ENCODE measurements around the gene C1QTNF8.

C1QTNF8 gene, protein sequence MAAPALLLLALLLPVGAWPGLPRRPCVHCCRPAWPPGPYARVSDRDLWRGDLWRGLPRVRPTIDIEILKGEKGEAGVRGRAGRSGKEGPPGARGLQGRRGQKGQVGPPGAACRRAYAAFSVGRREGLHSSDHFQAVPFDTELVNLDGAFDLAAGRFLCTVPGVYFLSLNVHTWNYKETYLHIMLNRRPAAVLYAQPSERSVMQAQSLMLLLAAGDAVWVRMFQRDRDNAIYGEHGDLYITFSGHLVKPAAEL

DNA sequence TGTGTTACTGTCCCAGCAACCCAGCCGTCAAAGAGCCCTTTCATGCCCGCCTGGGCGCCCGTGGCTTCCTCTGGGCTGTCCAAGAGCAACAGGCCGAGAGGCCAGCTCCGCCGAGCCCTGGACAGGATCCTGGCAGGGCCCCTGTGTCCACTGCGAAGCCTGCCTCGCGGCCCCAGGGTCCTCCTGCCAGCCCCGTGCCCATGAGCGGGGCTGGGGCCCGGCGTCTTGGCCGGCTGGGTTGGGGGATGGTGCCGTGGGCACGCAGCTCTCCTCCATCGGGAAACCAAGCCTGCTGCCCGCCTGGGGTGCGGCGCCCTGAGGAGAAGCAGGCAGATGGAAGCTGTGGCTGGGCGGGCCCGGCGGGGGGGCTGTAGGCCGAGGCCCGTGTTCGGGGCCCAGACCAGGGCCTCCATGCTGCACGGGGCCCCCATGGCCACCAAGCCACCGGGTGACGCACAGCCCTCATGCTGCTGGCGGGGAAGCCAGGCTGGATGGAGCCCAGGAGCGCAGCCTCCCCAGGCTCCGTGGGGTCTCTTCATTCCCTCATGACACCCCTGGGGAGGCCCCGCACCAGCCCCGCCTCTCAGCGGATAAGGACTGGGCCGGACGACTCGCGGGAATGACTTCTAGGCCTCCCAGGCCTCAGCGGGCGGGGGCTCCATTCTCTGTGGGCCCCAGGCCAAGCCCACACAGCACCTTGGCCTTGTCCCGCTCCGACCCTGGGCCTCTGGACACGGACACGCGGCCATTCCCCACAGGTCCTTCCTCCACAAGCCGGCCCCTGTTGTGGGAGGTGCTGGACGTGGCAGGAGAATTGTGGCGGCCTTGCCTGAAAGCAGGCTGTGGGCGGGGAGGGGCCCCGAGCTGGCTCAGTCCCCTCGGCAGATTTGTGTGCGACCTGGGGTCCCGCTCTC lies at the start of gene C1QTNF8:
TSS of gene C1QTNF8 (minus strand) at position 76 of the 914 bp plus-strand sequence. CDS start 1,322 bp downstream, outside the sequence.
- DNase-seq (ENCODE audit: low read depth in 2 of 2), result no peak

DNA sequence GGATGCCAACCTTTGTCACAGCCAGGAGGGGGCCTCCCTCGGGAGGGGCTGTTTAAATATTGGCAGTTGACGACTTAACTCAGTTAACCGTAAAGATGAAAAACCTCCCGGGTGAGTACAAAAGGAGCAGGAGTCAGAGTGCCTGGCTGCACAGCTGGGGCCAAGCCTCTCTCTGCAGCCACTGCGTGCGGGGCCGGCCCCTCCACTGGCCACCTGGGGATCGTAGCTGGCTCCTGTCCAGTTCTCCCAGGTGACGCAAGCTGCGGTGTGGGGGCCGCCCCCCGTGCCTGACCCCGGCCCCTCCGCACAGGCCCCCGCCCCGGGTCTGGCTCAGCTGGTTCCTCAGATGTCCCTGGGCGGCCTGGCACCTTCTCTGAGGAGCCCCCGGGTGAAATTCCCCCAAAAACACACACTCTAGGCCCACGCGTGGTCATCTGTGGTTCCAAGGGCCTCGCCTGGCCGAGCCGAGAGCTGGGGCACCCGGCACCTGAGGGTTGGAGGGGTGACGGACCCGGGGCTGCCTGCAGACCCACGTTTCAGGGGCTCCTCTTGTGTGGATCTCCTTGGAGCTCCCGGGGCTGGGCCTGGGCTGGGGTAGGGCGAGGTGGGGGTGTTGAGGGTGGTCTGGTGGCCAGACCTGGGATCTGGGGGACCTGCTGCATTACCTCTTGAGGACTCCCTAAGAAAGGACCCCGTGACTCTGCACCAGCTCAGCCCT lies 49.5 kb upstream of the C1QTNF8 start:
- DNase-seq (ENCODE audit: low read depth in 2 of 2), result no peak

DNA sequence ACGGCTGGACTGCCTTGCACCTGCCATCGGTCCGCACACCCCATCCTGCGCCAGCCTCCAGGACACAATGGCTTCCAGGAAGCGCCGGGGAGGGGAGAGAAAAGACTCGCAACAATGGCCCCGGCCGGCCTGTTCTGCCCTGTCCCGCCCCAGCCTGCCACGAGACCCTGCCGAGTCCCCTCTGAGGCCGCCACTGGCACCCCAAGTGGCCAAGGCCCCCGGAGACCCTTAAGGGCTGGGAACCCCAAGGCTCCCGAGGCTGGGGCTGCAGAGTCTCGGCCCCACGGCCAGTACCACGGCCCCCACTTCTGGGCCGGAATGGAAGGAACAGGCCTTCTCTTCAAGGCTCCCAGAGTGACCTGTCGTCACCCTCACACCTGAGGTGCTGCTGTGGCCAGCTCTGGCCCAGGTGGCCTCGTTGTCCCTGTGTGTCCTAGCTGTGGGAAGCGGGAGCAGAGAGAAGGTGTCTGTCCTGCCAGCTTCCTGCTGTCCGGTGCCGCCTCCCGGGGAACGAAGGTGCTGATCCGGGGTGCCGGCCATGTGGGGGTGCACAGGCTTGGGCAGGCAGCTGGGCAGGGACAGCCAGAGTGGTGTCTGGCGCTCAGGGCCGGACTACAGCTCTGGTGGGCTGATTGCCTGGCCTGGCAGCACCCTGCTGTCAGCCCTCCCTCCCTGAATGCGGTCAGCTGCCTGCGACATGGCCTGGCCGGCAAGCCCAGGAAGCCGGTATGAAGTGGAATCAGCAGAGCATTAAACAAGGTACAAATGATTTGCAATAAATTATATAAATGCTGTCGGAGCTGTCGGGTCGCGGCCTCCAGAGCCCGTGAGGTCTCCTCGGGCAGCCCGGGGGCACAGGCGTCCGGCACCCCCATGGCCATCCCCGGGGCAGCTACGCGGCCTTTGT lies 48.7 kb upstream of the C1QTNF8 start:
- no peak for DNase-seq (ENCODE audit: low read depth in 2 of 2)

DNA sequence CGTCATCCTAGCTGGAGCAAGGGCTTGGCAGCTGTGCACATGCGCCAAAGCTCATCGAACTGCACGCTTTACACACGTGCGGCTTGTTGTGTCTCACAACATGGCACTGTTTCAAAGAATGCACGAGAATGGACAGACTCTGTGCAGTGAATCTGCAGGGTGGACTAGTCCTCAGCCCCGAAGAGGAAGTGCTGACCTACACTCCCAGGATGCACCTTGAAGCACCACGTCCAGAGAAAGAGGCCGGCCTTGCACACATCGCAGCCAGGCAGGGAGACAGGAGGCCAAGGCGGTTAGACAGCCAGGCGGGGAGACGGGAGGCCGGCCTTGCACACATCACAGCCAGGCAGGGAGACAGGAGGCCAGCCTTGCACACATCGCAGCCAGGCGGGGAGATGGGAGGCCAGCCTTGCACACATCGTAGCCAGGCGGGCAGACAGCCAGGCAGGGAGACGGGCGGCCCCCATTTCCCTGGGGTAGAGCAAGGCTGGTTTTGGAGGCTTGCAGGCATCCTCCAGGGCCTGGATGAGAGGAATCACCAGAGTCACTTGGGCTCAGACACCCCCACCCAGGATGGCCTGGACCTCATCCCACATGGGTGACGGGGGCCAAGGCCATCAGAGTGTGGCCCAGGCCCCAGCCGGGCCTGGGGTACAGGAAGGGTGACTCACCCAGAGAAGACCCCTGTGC lies 47.9 kb upstream of the C1QTNF8 start:
- DNase-seq (ENCODE audit: low read depth in 2 of 2), result no peak

DNA sequence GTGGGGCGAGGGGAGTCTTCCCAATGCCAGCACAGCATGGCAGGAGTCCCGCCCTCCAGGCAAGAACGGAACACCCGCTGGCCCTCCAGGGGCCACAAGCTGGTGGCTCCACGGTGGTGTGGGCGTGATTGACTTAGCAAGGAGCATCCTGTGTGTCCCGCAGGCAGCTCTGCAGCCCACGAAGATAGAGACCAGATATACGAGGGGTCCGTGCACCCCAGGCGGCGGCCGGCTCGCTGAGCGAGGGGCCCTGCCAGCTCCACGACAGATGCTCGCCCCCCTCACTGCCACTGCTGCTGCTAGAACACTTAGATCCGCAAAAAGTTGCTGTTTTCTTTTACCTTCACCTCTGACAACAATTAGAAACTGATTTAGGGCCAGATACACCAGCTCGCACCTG lies 46.9 kb upstream of the C1QTNF8 start:
- no peak for DNase-seq (ENCODE audit: low read depth in 2 of 2)

DNA sequence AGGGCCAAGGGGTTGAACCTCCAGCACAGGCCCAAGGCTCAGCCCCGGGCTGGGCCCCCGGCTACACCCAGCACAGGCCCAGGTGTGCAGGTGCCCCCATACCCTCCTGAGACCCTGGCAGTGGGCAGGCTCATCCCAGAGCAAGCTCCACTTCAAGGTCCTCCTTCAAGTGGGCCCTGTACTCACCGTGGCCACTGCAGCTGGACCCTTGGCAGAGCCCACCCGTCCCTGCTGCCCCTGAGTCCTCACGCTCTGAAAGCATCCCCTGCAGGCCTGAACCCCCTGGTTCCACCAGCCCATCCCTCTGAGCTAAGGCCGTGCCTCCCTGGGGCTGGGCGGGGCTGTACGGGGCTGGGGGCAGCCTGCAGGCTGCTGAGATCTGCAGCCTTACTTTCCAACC lies 45.7 kb upstream of the C1QTNF8 start:
- no peak for DNase-seq (ENCODE audit: low read depth in 2 of 2)

DNA sequence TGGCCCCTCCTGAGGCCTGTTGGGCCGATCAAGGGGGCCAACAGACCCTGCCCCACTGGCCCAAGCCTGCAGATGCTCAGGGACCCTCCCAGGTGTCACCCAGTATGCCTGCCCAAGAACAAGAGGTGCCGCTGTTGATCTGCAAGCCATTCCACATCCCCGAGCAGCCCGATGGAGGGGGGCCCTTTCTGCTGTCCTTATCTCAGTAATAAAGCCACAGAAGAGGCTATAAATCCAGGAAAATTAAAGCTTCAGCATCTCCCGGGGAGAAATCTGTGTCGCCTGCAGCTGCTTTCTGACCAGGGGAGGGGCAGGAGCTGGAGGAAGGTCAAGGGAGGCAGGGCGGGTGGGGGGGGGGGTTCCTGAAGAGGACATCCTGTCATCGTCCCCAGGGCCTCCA lies 45.1 kb upstream of the C1QTNF8 start:
- DNase-seq (ENCODE audit: low read depth in 2 of 2), result no peak

DNA sequence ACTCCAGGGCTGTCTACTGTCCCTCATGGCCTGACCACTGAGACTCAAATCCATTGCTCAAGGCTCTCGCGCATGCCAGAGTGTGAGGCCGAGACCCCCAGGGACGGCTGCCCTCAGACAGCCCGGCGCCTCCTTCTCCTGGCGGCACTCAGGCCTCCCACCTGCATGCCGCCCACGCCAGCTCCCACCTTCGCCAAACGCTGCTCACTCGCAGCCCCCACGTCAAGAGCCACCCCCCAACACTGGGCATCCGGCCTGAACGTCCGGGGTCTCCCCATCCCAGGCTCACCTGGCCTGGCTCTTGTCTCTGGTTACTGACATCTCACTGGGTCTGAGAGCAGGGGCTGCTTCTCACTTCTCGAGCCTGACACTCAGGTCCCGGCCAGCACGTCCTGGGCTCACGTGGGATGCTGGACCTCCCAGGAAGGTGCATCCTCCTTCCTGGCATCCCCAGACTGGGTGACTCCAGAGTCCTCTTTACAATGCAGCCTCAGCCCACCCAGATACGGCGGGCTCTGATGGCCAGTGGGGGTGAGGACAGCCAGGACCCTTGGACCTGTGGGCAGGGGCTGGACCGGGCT lies 44.6 kb upstream of the C1QTNF8 start:
- no peak for DNase-seq (ENCODE audit: low read depth in 2 of 2)

DNA sequence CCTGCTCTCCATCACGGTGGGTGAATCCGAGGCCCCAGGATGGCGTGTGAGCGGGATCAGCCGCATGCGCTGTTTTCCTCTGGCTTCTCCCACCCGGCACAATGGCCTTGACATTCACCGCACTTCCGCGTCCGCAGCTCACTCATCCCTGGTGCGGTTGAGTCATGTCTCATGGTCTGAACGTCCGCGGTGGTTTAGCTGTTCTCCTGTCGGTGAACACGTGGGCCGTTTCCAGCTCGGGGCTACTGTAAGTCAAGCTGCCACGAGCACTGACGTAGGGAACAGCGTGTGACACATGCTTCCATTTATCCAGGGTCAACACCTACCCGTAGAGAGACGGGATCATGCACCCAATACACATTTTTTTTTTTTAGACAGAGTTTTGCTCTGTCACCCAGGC lies 41.6 kb upstream of the C1QTNF8 start:
- no peak for DNase-seq (ENCODE audit: low read depth in 2 of 2)

DNA sequence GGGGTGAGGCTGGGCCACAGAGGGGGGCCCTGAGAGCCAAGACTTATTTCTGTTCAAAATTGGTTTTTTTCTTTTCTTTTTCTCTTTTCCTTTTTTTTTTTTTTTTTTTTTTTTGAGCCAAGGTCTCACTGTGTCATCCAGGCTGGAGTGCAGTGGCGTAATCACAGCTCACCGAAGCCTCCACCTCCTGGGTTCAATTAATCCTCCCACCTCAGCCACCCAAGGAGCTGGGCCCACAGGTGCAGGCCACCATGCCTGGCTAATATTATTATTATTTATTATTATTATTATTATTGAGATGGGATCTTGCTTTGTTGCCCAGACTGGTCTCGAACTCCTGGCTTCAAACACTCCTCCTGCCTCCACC lies 39.4 kb upstream of the C1QTNF8 start:
- no peak for DNase-seq (ENCODE audit: low read depth in 2 of 2)

DNA sequence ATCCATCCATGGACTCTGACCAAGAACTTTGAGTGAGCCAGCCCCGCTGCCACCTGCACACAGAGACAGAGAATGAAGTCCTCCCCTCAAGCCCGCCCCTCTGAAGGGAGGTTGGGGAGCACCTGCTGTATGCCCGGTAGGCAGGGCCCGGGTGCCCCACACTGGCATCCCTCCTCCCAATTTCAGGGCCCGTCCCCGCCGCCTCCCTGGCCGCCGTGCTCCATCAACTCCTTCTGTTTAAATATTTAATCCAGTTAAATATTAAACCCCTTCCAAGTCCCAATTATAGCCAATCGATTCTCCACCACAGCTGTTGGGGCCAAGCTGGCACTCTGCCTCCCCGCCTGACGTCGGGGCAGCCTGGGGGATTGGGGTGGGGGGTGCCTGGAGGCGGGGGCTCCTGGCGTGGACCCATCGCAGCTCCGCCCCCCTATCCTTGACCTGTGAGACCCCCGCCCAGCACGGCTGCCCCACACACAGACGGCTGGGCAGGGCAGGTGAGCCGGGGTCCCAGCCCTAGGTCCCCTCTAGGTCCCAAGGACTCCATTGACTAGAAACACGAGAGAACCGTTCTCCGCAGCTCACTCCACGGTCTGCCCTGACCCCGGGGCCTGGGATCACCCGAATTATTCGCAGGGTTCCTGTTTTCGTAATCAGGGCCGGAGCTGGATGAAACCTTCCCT lies 38.9 kb upstream of the C1QTNF8 start:
- DNase-seq (ENCODE audit: low read depth in 2 of 2), result no peak

DNA sequence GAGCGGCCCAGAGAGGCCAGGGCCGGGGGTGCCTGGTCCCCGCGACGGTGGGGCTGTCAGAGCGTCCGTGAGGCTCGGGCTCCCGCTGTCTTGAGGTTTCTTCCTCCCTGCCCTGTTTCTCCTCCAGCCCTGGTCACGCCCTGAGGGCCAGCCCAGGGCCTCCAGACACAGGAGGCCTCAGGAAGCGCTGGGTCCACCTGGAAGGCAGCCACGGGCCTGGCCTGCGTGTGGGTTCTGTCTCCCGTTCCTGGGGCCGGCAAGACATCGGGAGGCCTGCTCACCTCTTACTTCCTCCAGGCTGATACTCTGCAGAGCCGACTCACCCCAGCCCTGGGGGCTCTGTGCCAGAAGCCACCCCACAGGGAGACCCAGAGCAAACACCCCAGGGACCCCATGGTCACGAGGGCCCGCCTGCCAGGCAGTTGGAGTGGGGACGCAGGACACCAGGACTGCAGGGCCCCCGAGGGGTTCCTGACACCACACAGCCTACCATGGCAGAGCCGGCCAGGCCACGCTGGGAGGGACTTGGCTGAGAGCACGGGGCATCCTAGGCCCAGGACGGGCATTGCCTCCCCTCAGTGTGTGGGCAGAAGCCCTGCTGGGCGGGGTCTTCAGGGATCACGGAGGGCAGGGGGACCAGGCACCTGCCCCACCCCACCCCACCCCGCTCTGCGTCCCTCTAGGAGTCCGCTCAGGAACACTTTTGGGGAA lies 37.9 kb upstream of the C1QTNF8 start:
- DNase-seq (ENCODE audit: low read depth in 2 of 2), result no peak

DNA sequence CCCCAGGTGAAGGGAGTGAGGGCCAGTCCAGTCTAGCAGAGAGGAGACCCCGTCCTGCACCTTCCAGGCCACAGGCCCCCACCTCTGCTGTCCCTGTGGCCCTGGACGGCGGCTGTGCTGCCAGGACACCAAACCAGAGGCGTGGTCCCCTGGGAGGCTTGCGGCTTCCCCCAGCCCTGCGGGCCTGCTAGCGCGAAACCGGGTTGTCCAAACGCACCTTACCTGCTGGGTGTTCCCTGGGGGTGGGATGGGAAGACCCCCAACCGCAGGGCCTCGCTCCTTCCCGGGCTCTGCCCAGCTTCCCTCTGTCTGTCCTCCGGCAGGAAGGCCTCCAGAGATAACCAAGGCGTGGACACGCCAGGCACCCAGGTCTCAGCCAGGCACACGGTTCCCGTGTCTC lies 37.2 kb upstream of the C1QTNF8 start:
- no peak for DNase-seq (ENCODE audit: low read depth in 2 of 2)

DNA sequence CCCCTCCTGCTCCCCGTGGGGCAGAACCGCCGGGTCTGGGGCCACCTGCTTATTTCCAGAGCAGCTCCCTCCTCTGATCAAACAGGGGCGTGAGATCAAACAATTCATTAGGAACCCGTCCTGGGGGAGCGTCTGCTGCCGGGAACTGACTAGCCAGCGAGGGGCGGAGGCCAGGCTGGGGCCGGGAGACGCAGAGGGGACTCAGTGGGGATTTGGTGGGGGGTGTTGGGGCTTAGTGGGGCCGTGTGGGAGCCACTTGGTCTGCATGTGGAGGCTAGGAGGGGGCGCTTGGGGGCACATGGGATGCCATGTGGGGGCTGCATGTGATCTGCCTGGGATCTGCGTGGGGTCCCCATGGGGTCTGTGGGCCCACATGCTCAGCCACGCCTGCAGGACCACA lies 36.4 kb upstream of the C1QTNF8 start:
- DNase-seq (ENCODE audit: low read depth in 2 of 2), result no peak

DNA sequence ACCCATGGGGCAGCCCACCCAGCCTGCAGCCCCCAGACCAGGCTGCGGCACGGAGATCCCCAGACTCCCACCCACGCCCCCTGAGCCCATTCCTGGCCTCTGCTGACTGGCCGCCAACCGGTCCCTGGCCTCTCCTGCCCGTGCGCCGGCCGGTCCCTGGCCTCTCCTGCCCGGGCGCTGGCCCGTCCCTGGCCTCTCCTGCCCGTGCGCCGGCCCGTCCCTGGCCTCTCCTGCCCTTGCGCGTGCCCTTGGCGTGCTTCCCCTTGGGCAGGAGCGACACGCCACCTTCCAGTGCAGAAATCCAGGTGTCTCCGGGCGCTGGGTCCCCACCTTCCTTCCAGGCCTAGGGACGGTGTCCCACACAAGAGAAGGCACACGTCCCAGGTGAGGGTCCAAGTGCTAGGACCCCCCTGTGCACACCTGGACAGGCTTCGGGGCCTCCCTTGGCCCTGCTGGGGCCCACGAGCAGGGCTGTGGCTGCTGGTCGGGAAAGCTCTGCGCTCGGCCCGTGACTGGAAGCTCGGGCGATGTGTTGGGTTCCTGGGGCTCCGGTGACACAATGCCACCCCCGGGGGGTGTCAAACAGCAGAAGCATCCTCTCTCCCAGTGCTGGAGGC lies 35.4 kb upstream of the C1QTNF8 start:
- DNase-seq (ENCODE audit: low read depth in 2 of 2), result no peak

DNA sequence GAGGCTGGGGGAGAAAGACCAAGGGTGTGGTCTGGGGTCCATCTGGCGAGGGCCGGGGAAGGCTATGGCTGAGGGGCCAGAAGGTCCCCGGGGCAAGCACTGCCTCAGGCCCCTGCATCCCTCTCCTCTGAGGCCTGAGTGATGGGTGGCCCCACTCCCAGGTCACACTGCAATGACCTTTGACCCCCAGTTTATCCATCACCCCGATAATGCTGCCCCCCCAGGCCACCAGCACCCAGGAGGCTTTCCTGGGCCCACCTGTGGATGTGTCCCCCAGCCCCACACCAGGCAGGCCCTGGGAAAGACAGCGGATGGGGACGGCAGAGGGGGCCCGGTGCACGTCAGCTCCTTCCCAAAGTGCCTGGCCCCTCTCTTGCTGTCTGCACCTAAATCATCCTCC lies 34.3 kb upstream of the C1QTNF8 start:
- no peak for DNase-seq (ENCODE audit: low read depth in 2 of 2)

DNA sequence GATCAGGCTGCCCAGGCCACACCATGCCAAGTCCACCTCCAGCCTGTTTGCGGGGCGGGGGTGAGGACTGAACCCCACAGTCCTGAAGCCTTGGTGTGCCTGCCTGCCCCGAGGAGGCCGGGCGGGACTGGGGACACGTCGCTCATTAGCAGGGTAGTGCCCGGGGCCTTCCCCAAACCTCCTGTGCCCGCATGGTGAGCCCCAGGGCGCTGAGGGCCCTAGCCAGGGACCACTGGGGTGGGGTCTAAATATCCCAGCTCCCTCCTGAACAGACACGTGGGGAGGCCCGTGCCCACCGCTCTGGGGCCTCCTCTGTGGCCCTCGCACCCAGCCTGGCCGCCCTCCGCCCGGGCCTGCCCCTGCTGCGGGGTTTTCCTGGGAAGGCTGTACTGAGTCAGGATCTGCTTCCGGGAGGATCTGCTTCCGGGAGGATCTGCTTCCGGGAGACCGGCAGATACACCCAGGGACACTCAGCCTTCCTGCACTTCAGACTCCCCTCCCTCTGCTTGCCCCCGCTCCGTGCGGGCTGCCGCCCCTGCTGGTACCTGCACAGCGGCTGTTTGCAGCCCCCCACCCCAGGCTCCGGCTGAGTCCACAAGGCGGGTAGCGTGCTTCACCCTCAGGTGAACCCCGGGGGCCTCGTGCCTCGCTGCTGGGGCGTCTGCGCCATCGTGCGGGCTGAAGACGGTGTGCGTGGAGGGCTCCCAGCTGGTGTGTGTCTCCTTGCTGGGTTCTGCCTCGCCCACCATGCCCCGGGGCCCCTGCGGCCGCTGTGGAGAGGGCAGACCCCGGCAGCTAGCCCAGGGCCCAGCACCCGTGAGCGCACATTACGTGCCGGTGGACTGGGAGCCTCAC lies 33.3 kb upstream of the C1QTNF8 start:
- DNase-seq (ENCODE audit: low read depth in 2 of 2), result no peak
